Left renal pelvis (tissue), 4 donors: ENCODE results near the gene CLCN7. TPM values are rescaled to one million over a fixed set of nuclear protein-coding genes. Genes with fewer than 3 reads are reported as not detected.

Experiments
- DNase-seq, 4 donors: peaks; one replicate each; pipeline ENCODE4 v3.0.0-alpha.2; 2013; ENCODE audit warnings: low read depth in 4 of 4, low spot score in 3 of 4
- polyA plus RNA-seq, 4 donors: library from polyadenylated mRNA; unstranded; fragments of 120-200 nt; gene quantifications; one replicate each; pipeline ENCODE4 v1.2.1, GENCODE V29; 2013; ENCODE audit not compliant: insufficient read length in 4 of 4

The CLCN7 gene
- polyA plus RNA-seq, 4 donors = 38.3 to 68.6 (median 47.1) TPM

GRCh38 chr16:1466054-1466453, 8.8 kb downstream of the CLCN7 start:
- no peak for DNase-seq

- no peak for DNase-seq
These were observed 9.3 kb downstream of the CLCN7 start for GRCh38 chr16:1465567-1465915.

- no peak for DNase-seq
These were observed 9.8 kb downstream of the CLCN7 start for GRCh38 chr16:1464894-1465566.

GRCh38 chr16:1464196-1464893, 10.5 kb downstream of the CLCN7 start:
- no peak for DNase-seq

GRCh38 chr16:1461146-1461545, 13.7 kb downstream of the CLCN7 start:
- no peak for DNase-seq

- DNase-seq = no peak
These were observed 14.2 kb downstream of the CLCN7 start for GRCh38 chr16:1460602-1461138.

- DNase-seq = no peak
These were observed 14.9 kb downstream of the CLCN7 start for GRCh38 chr16:1459967-1460366.

- no peak for DNase-seq
These were observed 15.9 kb downstream of the CLCN7 start for GRCh38 chr16:1458977-1459341.

- DNase-seq = no peak
These were observed 16.4 kb downstream of the CLCN7 start for GRCh38 chr16:1458336-1458976.

GRCh38 chr16:1457489-1458245, 17.2 kb downstream of the CLCN7 start:
- DNase-seq = no peak

- DNase-seq = no peak
These were observed 17.9 kb downstream of the CLCN7 start for GRCh38 chr16:1456951-1457350.

GRCh38 chr16:1455190-1456171, 19.3 kb downstream of the CLCN7 start:
- DNase-seq = no peak

GRCh38 chr16:1454561-1454960, 20.3 kb downstream of the CLCN7 start:
- DNase-seq = no peak

- no peak for DNase-seq
These were observed 21.5 kb downstream of the CLCN7 start for GRCh38 chr16:1453316-1453715.

GRCh38 chr16:1452530-1452929, 22.3 kb downstream of the CLCN7 start:
- no peak for DNase-seq

- DNase-seq = no peak
These were observed 23.0 kb downstream of the CLCN7 start for GRCh38 chr16:1451702-1452392.

- DNase-seq = no peak
These were observed 24.0 kb downstream of the CLCN7 start for GRCh38 chr16:1450841-1451240.

GRCh38 chr16:1450218-1450617, 24.6 kb downstream of the CLCN7 start:
- DNase-seq = no peak

- no peak for DNase-seq
These were observed 25.5 kb downstream of the CLCN7 start for GRCh38 chr16:1449201-1449788.
